HepG2 (cell line): Measurements from ENCODE around the gene LRSAM1. TPM values are rescaled to one million over a fixed set of nuclear protein-coding genes. Genes with fewer than 3 reads are reported as not detected.

Experiments used
- ATAC-seq: fragments of 200-7000 bp; cut with Tn5 transposase; 3 replicates; pipeline ENCODE4 v1.9.1; 2020; ENCODE audit warnings: mild to moderate bottlenecking, moderate library complexity
- BruUV-seq: library from RNA; stranded (reverse); fragments of 400-500 nt; replicated peaks from 2 replicates; lab custom pipeline; 2021; lab: Mats Ljungman, UMichigan
- CTCF ChIA-PET: fragments of 300-600 bp; formaldehyde crosslinking; extraction: SDS; loops from one replicate; lab custom pipeline; 2021; ENCODE audit warnings: low total read pairs, inconsistent platforms, low intra/inter-chr PET ratio; lab: Yijun Ruan, JAX
- POLR2A ChIA-PET: fragments of 350-600 bp; sonication (Branson Sonifier 250); formaldehyde crosslinking; loops from one replicate; lab custom pipeline; 2020; ENCODE audit warnings: antibody characterized with exemption, inconsistent platforms; lab: Yijun Ruan, JAX
- DNase-seq: peaks from one replicate; pipeline ENCODE4 v3.0.0-alpha.2; 2015; ENCODE audit warnings: low spot score
- FAIRE-seq: peaks from 3 replicates; lab custom pipeline; 2011; peaks lifted over from hg19 to GRCh38; lab: Jason Lieb, UNC
- H2AFZ ChIP-seq: one replicate; pipeline ENCODE4 v1.6.1; 2011; ENCODE audit warnings: low read length, inconsistent platforms
- H3K27ac ChIP-seq: fragments of 300-600 bp; 3 replicates; pipeline ENCODE4 v1.8.0; 2011; ENCODE audit warnings: mixed run types, mild to moderate bottlenecking, mixed read lengths, low read length, inconsistent platforms; ENCODE audit not compliant: insufficient read depth; ENCODE audit errors: extremely low read length
- H3K27me3 ChIP-seq, 2 experiments: fragments of 200-600 bp in 1 of 2; 2 replicates in 1 of 2; 3 replicates in 1 of 2; pipeline versions ENCODE4 v1.6.0 to v1.8.0; 2011; ENCODE audit warnings: low read length in 2 of 2, mild to moderate bottlenecking in 2 of 2, moderate library complexity in 2 of 2, inconsistent platforms in 1 of 2; ENCODE audit not compliant: insufficient read depth in 2 of 2, control insufficient read depth in 1 of 2
- H3K36me3 ChIP-seq, 2 experiments: fragments of 200-600 bp in 1 of 2; replicated peaks in 1 of 2; 2 replicates in 1 of 2; 3 replicates in 1 of 2; pipeline versions ENCODE4 v1.5.1 to v1.8.0; 2011; ENCODE audit warnings: low read length in 2 of 2, inconsistent platforms in 1 of 2; ENCODE audit not compliant: insufficient read depth in 2 of 2, control insufficient read depth in 1 of 2
- H3K4me1 ChIP-seq: 2 replicates; pipeline ENCODE4 v1.5.1; 2012; ENCODE audit warnings: low read length, inconsistent platforms; ENCODE audit not compliant: insufficient read depth
- H3K4me2 ChIP-seq: 2 replicates; pipeline ENCODE4 v1.6.0; 2011; ENCODE audit warnings: low read depth, low read length, inconsistent platforms
- H3K4me3 ChIP-seq, 3 experiments: fragments of 200-600 bp in 1 of 3; sonication (generic), shearing (Covaris generic) in 1 of 3; replicated peaks in 1 of 3; 2 replicates each; pipeline ENCODE4 v1.5.1; 2011 to 2016; ENCODE audit warnings: low read length in 3 of 3, inconsistent platforms in 2 of 3, low read depth in 2 of 3, mild to moderate bottlenecking in 2 of 3, control low read depth in 1 of 3, mixed read lengths in 1 of 3; ENCODE audit not compliant: insufficient read depth in 1 of 3
- H3K79me2 ChIP-seq: one replicate; pipeline ENCODE4 v1.6.1; 2011; ENCODE audit warnings: low read length, inconsistent platforms; ENCODE audit not compliant: insufficient read depth
- H3K9ac ChIP-seq: 2 replicates; pipeline ENCODE4 v1.6.0; 2011; ENCODE audit warnings: mild to moderate bottlenecking, low read depth, low read length, inconsistent platforms; ENCODE audit not compliant: insufficient read depth
- H3K9me3 ChIP-seq: 2 replicates; pipeline ENCODE4 v1.5.1; 2012; ENCODE audit warnings: mild to moderate bottlenecking, low read length
- H4K20me1 ChIP-seq: 2 replicates; pipeline ENCODE4 v1.6.0; 2011; ENCODE audit warnings: inconsistent platforms, mild to moderate bottlenecking, low read length, moderate library complexity; ENCODE audit not compliant: insufficient read depth
- JARID2 ChIP-seq: sonication (generic); formaldehyde crosslinking; IDR thresholded peaks from 2 replicates; pipeline ENCODE4 v1.8.1; 2023; ENCODE audit warnings: missing genetic modification reagents, inconsistent platforms; ENCODE audit not compliant: insufficient replicate concordance
- SETDB1 ChIP-seq: sonication (generic); formaldehyde crosslinking; IDR thresholded peaks from 2 replicates; pipeline ENCODE4 v1.5.1; 2020; ENCODE audit warnings: missing genetic modification reagents, mild to moderate bottlenecking, borderline replicate concordance
- ZBTB1 ChIP-seq: sonication (generic); formaldehyde crosslinking; IDR thresholded peaks from 2 replicates; pipeline ENCODE4 v1.4.0; 2020; ENCODE audit warnings: missing genetic modification reagents, borderline replicate concordance
- ZNF383 ChIP-seq: sonication (generic); formaldehyde crosslinking; IDR thresholded peaks from 2 replicates; pipeline ENCODE4 v1.4.0; 2020; ENCODE audit warnings: missing genetic modification reagents, mild to moderate bottlenecking, borderline replicate concordance
- WGBS: methylation state at CpG from one replicate; pipeline ENCODE4 v1.1.6; 2017; ENCODE audit warnings: low lambda C conversion rate; 5-methylcytosine and 5-hydroxymethylcytosine counted together
- in situ Hi-C: cut with HindIII; loops from 2 replicates; pipeline ENCODE4 v1.10.0; 2017; ENCODE audit warnings: low pct_unique_long_range_greater_than_20kb; ENCODE audit not compliant: extremely low pct_ligation_motif_present
- intact Hi-C: fragments of 100-400 bp; cut with micrococcal nuclease; formaldehyde crosslinking; loops from one replicate; pipeline ENCODE4 v1.10.0; 2022; ENCODE audit not compliant: unreplicated experiment
- polyA plus RNA-seq, 8 experiments: library from polyadenylated mRNA; depleted of rRNA in 3 of 8; stranded (reverse) in 7 of 8; unstranded in 1 of 8; fragments of >200 nt; fragmentation: Illumina TruSeq in 4 of 8; extraction: Trizol in 4 of 8; gene quantifications; 2 replicates each; pipeline versions ENCODE4 v1.2.1 to v1.2.3, GENCODE V29; 2011 to 2016; ENCODE audit warnings: low read depth in 4 of 8, missing spikeins in 1 of 8, mixed read lengths in 1 of 8; ENCODE audit not compliant: insufficient read depth in 1 of 8
- total RNA-seq, 5 experiments: library from RNA; depleted of rRNA; stranded (reverse); fragments of >200 nt; fragmentation: Illumina TruSeq; extraction: Trizol; gene quantifications; 2 replicates each; pipeline ENCODE4 v1.2.3, GENCODE V29; 2016; ENCODE audit warnings: low read depth in 1 of 5
- TF ChIP-seq, protein P1 (sequence below): sonication (generic); formaldehyde crosslinking; conservative IDR thresholded peaks from 2 replicates; pipeline ENCODE4 v1.4.0; 2020; ENCODE audit warnings: missing genetic modification reagents
- TF ChIP-seq, protein P2 (sequence below): sonication (generic); formaldehyde crosslinking; IDR thresholded peaks from 2 replicates; pipeline ENCODE4 v1.5.1; 2020; ENCODE audit warnings: mild to moderate bottlenecking, missing genetic modification reagents

Gene LRSAM1
- total and polyA plus RNA-seq, 2 of the 13 experiments (the other 11 are each of a cell fraction or from before 2014, with no cell fraction given): 8.7 to 10.2 TPM

DNA sequence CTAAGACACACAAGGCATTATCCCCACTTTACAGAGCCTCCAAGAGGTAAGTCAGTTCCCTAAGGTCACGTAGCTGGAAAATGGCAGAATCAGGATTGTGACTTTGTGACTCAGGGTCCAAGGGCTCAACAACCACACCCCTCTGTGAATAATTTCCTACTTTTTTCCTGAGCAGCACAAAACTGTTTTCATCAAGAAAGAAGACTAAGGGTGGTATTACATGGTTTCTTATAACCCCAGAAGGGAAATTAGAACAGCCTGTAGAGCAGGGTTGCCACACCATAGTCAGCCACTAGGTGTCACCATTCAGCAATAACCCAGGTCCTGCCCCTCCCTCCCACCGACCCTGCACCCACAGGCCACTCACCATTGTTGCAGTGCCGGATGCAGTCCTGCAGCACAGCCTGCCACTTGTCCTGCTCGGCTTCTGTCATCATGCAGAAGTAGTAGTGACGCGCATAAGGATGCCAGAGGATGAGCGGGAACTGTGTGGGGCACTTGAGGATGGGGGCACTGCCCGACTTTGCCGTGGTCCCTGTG is 72.1 kb downstream of the LRSAM1 start (continued):
- TF ChIP-seq, protein P1, sequence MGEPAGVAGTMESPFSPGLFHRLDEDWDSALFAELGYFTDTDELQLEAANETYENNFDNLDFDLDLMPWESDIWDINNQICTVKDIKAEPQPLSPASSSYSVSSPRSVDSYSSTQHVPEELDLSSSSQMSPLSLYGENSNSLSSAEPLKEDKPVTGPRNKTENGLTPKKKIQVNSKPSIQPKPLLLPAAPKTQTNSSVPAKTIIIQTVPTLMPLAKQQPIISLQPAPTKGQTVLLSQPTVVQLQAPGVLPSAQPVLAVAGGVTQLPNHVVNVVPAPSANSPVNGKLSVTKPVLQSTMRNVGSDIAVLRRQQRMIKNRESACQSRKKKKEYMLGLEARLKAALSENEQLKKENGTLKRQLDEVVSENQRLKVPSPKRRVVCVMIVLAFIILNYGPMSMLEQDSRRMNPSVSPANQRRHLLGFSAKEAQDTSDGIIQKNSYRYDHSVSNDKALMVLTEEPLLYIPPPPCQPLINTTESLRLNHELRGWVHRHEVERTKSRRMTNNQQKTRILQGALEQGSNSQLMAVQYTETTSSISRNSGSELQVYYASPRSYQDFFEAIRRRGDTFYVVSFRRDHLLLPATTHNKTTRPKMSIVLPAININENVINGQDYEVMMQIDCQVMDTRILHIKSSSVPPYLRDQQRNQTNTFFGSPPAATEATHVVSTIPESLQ: no peak
- TF ChIP-seq SETDB1 (CRISPR knock-in tag) (peak; percentile 58; the same call in 1 of the 2 replicates), ZBTB1 (CRISPR knock-in tag) (no peak)
- TF ChIP-seq, protein P2, sequence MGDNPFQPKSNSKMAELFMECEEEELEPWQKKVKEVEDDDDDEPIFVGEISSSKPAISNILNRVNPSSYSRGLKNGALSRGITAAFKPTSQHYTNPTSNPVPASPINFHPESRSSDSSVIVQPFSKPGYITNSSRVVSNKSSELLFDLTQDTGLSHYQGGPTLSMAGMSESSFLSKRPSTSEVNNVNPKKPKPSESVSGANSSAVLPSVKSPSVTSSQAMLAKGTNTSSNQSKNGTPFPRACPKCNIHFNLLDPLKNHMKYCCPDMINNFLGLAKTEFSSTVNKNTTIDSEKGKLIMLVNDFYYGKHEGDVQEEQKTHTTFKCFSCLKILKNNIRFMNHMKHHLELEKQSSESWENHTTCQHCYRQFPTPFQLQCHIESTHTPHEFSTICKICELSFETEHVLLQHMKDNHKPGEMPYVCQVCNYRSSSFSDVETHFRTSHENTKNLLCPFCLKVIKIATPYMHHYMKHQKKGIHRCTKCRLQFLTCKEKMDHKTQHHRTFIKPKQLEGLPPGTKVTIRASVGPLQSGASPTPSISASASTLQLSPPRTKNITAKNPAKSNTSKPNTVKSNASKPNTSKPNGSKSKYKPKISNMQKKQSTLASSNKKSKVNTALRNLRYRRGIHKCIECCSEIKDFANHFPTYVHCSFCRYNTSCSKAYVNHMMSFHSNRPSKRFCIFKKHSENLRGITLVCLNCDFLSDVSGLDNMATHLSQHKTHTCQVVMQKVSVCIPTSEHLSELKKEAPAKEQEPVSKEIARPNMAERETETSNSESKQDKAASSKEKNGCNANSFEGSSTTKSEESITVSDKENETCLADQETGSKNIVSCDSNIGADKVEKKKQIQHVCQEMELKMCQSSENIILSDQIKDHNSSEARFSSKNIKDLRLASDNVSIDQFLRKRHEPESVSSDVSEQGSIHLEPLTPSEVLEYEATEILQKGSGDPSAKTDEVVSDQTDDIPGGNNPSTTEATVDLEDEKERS (CRISPR knock-in tag): 0 out of 2 replicates have a peak, but pooled peaks have one; percentile 36

DNA sequence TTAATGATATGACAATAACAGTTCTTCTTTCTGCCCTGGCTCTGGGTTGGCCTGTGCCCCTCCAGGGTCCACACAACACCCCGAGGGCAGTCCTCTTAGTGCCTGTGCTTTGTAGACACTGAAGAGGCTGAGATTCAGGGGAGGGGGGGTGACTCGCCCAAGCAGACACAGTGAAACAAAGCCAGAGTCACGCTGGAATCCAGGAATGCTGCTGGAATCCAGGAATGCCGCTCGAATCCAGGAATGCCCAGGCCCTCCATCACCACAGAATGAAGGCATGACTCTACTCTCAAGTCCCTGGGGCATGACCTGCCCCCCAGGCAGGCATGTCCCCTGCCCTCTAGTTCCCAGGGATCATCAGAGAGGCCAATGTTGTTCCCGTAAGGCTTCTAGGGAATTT is 73.1 kb downstream of the LRSAM1 start:
- H2AFZ ChIP-seq: no peak overlapping the region
- 0 out of 2 replicates have a peak, but pooled peaks cover 8% of the 10 kb centered on the region for H3K4me1 ChIP-seq
- H3K79me2 ChIP-seq: no peaks in the 10 kb centered on the region
- H3K27me3 ChIP-seq: no peaks in the 10 kb centered on the region
- H3K27ac ChIP-seq: no peak overlapping the region
- peaks cover 22 to 47% of the 10 kb centered on the region in 2 experiments for H3K36me3 ChIP-seq
- ChIA-PET CTCF (no interaction called here), POLR2A (no interaction called here)
- H3K4me2 ChIP-seq: no peak overlapping the region
- H3K9ac ChIP-seq: no peak overlapping the region
- no peaks in the 10 kb centered on the region for H4K20me1 ChIP-seq
- FAIRE-seq (no peak), DNase-seq (no peak), ATAC-seq (no peak)
- H3K4me3 ChIP-seq: no peak overlapping the region
- no TSS peak for BruUV-seq
- WGBS: 94% methylated on average over 6 of the region's 6 CpGs
- in situ Hi-C loops: no loop called here
- intact Hi-C loops: no loop called here
- H3K9me3 ChIP-seq: peaks cover 23% of the 10 kb centered on the region
- TF ChIP-seq JARID2 (CRISPR knock-in tag): no peak
- no peak for TF ChIP-seq ZNF383 (CRISPR knock-in tag)
